GM12878 (cell line): ENCODE data around the gene PRPS1. TPM values are rescaled to one million over a fixed set of nuclear protein-coding genes. Genes with fewer than 3 reads are reported as not detected.
"Not testable (repeated sequence)": the region's sequence is repeated elsewhere in the genome, so short reads cannot be mapped to it uniquely, and the experiment has no call there.

Experiments used
- ATAC-seq: fragments of 200-7000 bp; cut with Tn5 transposase; 3 replicates; pipeline ENCODE4 v1.9.1; 2020; ENCODE audit warnings: mild to moderate bottlenecking, moderate library complexity
- BruUV-seq: library from RNA; stranded (reverse); fragments of 400-500 nt; replicated peaks from 2 replicates; lab custom pipeline; 2021; lab: Mats Ljungman, UMichigan
- CTCF ChIA-PET: fragments of 300-600 bp; sonication (Branson Sonifier 250); formaldehyde crosslinking; extraction: SDS; loops from one replicate; lab custom pipeline; 2021; ENCODE audit warnings: inconsistent platforms; lab: Yijun Ruan, JAX
- POLR2A ChIA-PET: fragments of 350-600 bp; formaldehyde crosslinking; extraction: SDS; loops from one replicate; lab custom pipeline; 2021; ENCODE audit warnings: inconsistent platforms; lab: Charles Lee
- RAD21 ChIA-PET: fragments of 300-600 bp; sonication (Branson Sonifier 250); formaldehyde crosslinking; loops from one replicate; lab custom pipeline; 2023; ENCODE audit warnings: antibody characterized with exemption; ENCODE audit not compliant: unreplicated experiment; lab: Charles Lee
- SMC1A ChIA-PET: fragments of 300-600 bp; sonication (Branson Sonifier 250); formaldehyde crosslinking; loops from one replicate; lab custom pipeline; 2023; ENCODE audit not compliant: unreplicated experiment, uncharacterized antibody; lab: Charles Lee
- DNase-seq: peaks from one replicate; pipeline ENCODE4 v3.0.0-alpha.2; 2011; ENCODE audit warnings: low read depth, low spot score
- FAIRE-seq: peaks from 3 replicates; lab custom pipeline; 2011; peaks lifted over from hg19 to GRCh38; lab: Jason Lieb, UNC
- H2AFZ ChIP-seq: 2 replicates; pipeline ENCODE4 v1.6.0; 2011; ENCODE audit warnings: low read depth, low read length, control low read depth; ENCODE audit not compliant: control insufficient read depth
- H3K27ac ChIP-seq: 2 replicates; pipeline ENCODE4 v1.5.1; 2011; ENCODE audit warnings: control low read depth; ENCODE audit not compliant: control insufficient read depth, insufficient read depth
- H3K27me3 ChIP-seq, 2 experiments: replicated peaks in 1 of 2; 2 replicates each; pipeline versions ENCODE4 v1.6.0 to v1.6.1; 2011; ENCODE audit warnings: low read length in 1 of 2; ENCODE audit not compliant: control insufficient read depth in 2 of 2, insufficient read depth in 2 of 2
- H3K36me3 ChIP-seq, 2 experiments: 2 replicates each; pipeline ENCODE4 v1.5.1; 2011; ENCODE audit warnings: low read length in 1 of 2; ENCODE audit not compliant: control insufficient read depth in 2 of 2, insufficient read depth in 2 of 2
- H3K4me1 ChIP-seq: 2 replicates; pipeline ENCODE4 v1.6.1; 2011; ENCODE audit warnings: mild to moderate bottlenecking, low read length, moderate library complexity, mixed read lengths; ENCODE audit not compliant: control insufficient read depth, insufficient read depth
- H3K4me2 ChIP-seq: 2 replicates; pipeline ENCODE4 v1.6.0; 2011; ENCODE audit warnings: control low read depth; ENCODE audit not compliant: control insufficient read depth, insufficient read depth
- H3K4me3 ChIP-seq: fragments of 200-600 bp; sonication (generic); 2 replicates; pipeline ENCODE4 v1.5.1; 2016
- H3K79me2 ChIP-seq: 2 replicates; pipeline ENCODE4 v1.6.0; 2011; ENCODE audit warnings: low read length; ENCODE audit not compliant: control insufficient read depth, insufficient read depth
- H3K9ac ChIP-seq: 2 replicates; pipeline ENCODE4 v1.8.0; 2011; ENCODE audit warnings: low read length, control low read depth, mixed read lengths; ENCODE audit not compliant: control insufficient read depth, insufficient read depth
- H3K9me3 ChIP-seq: replicated peaks from 3 replicates; pipeline ENCODE4 v1.5.1; 2011; ENCODE audit warnings: mild to moderate bottlenecking, low read length; ENCODE audit not compliant: control insufficient read depth, insufficient read depth
- H4K20me1 ChIP-seq: 2 replicates; pipeline ENCODE4 v1.6.0; 2011; ENCODE audit not compliant: control insufficient read depth, insufficient read depth
- ATF7 ChIP-seq: fragments of 450-650 bp; IDR thresholded peaks from 2 replicates; pipeline ENCODE4 v1.6.1; 2016; ENCODE audit warnings: low read depth, mild to moderate bottlenecking
- BACH1 ChIP-seq: fragments of 450-650 bp; IDR thresholded peaks from 2 replicates; pipeline ENCODE4 v1.6.1; 2017; ENCODE audit warnings: mild to moderate bottlenecking, borderline replicate concordance
- CREM ChIP-seq: IDR thresholded peaks from 2 replicates; pipeline ENCODE4 v1.6.1; 2014; ENCODE audit warnings: antibody characterized with exemption, low read depth
- EGR1 ChIP-seq, 2 experiments: IDR thresholded peaks; 1 replicate in 1 of 2; 2 replicates in 1 of 2; pipeline ENCODE4 v1.6.1; 2011 to 2012; ENCODE audit warnings: low read depth in 2 of 2, low read length in 2 of 2, borderline replicate concordance in 1 of 2, mild to moderate bottlenecking in 1 of 2, moderate library complexity in 1 of 2
- HDGF ChIP-seq: fragments of 450-650 bp; IDR thresholded peaks from 2 replicates; pipeline ENCODE4 v1.6.1; 2016; ENCODE audit warnings: antibody characterized with exemption
- IKZF2 ChIP-seq, 2 experiments: fragments of 450-650 bp; IDR thresholded peaks; 2 replicates each; pipeline ENCODE4 v1.6.1; 2017; ENCODE audit warnings: mild to moderate bottlenecking in 2 of 2, moderate library complexity in 2 of 2
- ZNF622 ChIP-seq: fragments of 450-650 bp; IDR thresholded peaks from 2 replicates; pipeline ENCODE4 v1.6.1; 2017; ENCODE audit warnings: mild to moderate bottlenecking, inconsistent platforms
- ZSCAN29 ChIP-seq: fragments of 450-650 bp; IDR thresholded peaks from 2 replicates; pipeline ENCODE4 v1.6.1; 2017; ENCODE audit warnings: mild to moderate bottlenecking, moderate library complexity
- WGBS: methylation state at CpG from one replicate; pipeline ENCODE4 v1.1.6; 2016; ENCODE audit warnings: low lambda C conversion rate; ENCODE audit not compliant: insufficient replicate concordance, insufficient coverage; ENCODE audit errors: missing lambda C conversion rate; 5-methylcytosine and 5-hydroxymethylcytosine counted together
- in situ Hi-C: fragments of 300-500 bp; cut with MboI; formaldehyde crosslinking; loops from 9 replicates; pipeline ENCODE4 v1.14.3; 2018; ENCODE audit warnings: mixed read lengths
- intact Hi-C: fragments of 100-400 bp; cut with micrococcal nuclease; formaldehyde crosslinking; loops from one replicate; pipeline ENCODE4 v1.14.2; 2022; ENCODE audit not compliant: unreplicated experiment
- polyA plus RNA-seq, 11 experiments: library from polyadenylated mRNA; depleted of rRNA in 4 of 11; unstranded in 6 of 11; stranded (reverse) in 5 of 11; fragments of >200 nt; fragmentation: Nextera tagmentation in 4 of 11; fragmentation: Illumina TruSeq in 1 of 11; extraction: Ambion mirVana in 4 of 11; extraction: Trizol in 1 of 11; gene quantifications; 1 replicate in 1 of 11; 2 replicates in 10 of 11; pipeline versions ENCODE4 v1.2.1 to v1.2.3, GENCODE V29; 2011 to 2016; ENCODE audit warnings: inconsistent platforms in 2 of 11, missing spikeins in 2 of 11, low read depth in 1 of 11
- total RNA-seq, 4 experiments: library from RNA; depleted of rRNA in 3 of 4; stranded (reverse); fragments of >200 nt in 3 of 4; fragmentation: Illumina TruSeq in 1 of 4; extraction: Trizol in 1 of 4; gene quantifications; 2 replicates each; pipeline versions ENCODE4 v1.2.1 to v1.2.3, GENCODE V29; 2013 to 2021
- TF ChIP-seq, protein P1 (sequence below): IDR thresholded peaks from 2 replicates; pipeline ENCODE4 v1.6.1; 2012; ENCODE audit warnings: low read depth, low read length, improper control_type of control experiment
- TF ChIP-seq, protein P2 (sequence below): fragments of 450-650 bp; IDR thresholded peaks from 2 replicates; pipeline ENCODE4 v1.6.1; 2017; ENCODE audit warnings: mild to moderate bottlenecking, moderate library complexity

PRPS1 gene
- total and polyA plus RNA-seq, 10 of the 15 experiments (the other 5 are each of a cell fraction or from before 2014, with no cell fraction given), result 26.5 to 86.5 (median 61.1) TPM

DNA sequence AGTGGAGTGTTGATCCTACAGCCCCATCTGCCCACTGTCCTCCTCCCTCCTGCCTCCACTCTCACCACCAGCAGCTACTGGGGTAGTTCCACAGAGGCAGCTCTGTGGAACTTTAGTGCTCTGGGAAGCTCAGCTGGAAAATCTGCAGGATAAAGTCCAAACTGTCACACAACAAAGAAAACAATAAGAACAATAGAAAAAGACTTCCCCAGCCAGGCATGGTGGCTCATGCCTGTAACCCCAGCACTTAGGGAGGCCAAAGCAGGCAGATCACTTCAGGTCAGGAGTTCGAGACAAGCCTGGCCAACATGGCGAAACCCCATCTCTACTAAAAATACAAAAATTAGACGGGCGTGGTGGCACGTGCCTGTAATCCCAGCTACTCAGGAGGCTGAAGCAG lies 40.4 kb downstream of the PRPS1 start:
- H3K27ac ChIP-seq, ATAC-seq, intact Hi-C loops, FAIRE-seq, H3K9ac ChIP-seq, H3K27me3 ChIP-seq, H3K4me2 ChIP-seq, H4K20me1 ChIP-seq, H2AFZ ChIP-seq, H3K9me3 ChIP-seq, DNase-seq, H3K79me2 ChIP-seq, BruUV-seq, H3K4me1 ChIP-seq, H3K4me3 ChIP-seq, H3K36me3 ChIP-seq: not testable (repeated sequence)
- CTCF ChIA-PET, result interaction anchor here (1.9 to 8.6 kb wide), 3 partner anchors 10 to 108 kb away, joined by 9 to 136 read pairs (median 32); partner anchors contain the start of genes NCBP2L and TSC22D3
- RAD21 ChIA-PET, result interaction anchor here (0.8 to 1.2 kb wide), 3 partner anchors 46 to 108 kb away, joined by 3 to 4 read pairs (median 3); partner anchors contain the start of gene NCBP2L
- POLR2A ChIA-PET, result interaction anchor here (0.7 kb wide), 2 partner anchors 71 to 108 kb away, joined by 3 to 5 read pairs; partner anchors contain the start of gene NCBP2L
- SMC1A ChIA-PET, result interaction anchor here (0.7 to 15.8 kb wide), 7 partner anchors 9 to 109 kb away, joined by 3 to 149 read pairs (median 3); partner anchors contain the start of genes NCBP2L and TSC22D3
- in situ Hi-C loops, result loop anchor here (10.0 kb wide), 1 partner anchor 226 kb away; no protein-coding TSS in a partner anchor
- WGBS, result 3% methylated on average over 5 of the region's 5 CpGs

DNA sequence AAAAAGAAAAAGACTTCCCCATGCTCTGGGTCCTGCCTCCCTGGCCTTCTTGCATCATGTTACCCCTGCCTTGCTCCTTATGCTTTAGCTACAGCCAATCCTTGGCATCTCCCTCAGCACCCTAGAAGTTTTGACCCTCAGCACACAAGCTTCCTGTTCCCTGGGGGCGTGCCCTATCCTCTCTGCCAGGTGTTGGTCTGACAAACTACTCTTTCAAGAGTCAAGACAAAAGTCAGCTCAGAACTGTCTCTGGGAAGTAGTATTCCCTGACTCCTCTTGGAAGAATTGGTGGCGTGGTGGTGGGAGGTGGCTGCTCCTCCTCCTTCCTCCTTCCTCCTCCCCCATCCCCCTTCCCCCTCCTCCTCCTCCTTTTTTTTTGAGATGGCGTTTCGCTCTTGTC lies 41.0 kb downstream of the PRPS1 start:
- Histone ChIP-seq H3K4me2 (no peak overlapping the region), H3K79me2 (no peaks in the 10 kb centered on the region), H3K9me3 (no peaks in the 10 kb centered on the region), H3K9ac (no peak overlapping the region), H3K27ac (no peak overlapping the region), H4K20me1 (no peaks in the 10 kb centered on the region), H3K4me3 (no peak overlapping the region), H3K27me3 (no peaks in the 10 kb centered on the region), H2AFZ (no peak overlapping the region), H3K36me3 (no peaks in the 10 kb centered on the region; a peak in 1 of 4 replicates), H3K4me1 (peaks cover 10% of the 10 kb centered on the region)
- BruUV-seq, result no TSS peak
- WGBS, result 33% methylated on average over 2 of the region's 4 CpGs
- CTCF ChIA-PET, result interaction anchor here (1.9 to 8.6 kb wide), 3 partner anchors 11 to 107 kb away, joined by 9 to 136 read pairs (median 32); partner anchors contain the start of genes NCBP2L and TSC22D3
- intact Hi-C loops, result no loop called here
- ATAC-seq, result no peak
- DNase-seq, result no peak
- in situ Hi-C loops, result loop anchor here (10.0 kb wide), 1 partner anchor 226 kb away; no protein-coding TSS in a partner anchor
- no peak for FAIRE-seq
- RAD21 ChIA-PET, result interaction anchor here (0.7 to 1.2 kb wide), 4 partner anchors 30 to 108 kb away, joined by 3 to 4 read pairs (median 3); partner anchors contain the start of gene NCBP2L
- SMC1A ChIA-PET, result interaction anchor here (1.3 to 15.8 kb wide), 6 partner anchors 9 to 109 kb away, joined by 3 to 149 read pairs (median 4); partner anchors contain the start of genes NCBP2L and TSC22D3
- POLR2A ChIA-PET, result interaction anchor here (0.7 kb wide), 1 partner anchor 70 kb away, joined by 5 read pairs; no protein-coding TSS in a partner anchor
- TF ChIP-seq CREM (no peak), ZNF622 (no peak), EGR1 (IDR thresholded peaks at IDR 0.05; ENCODE audit: borderline replicate concordance in 1 of 2, low read depth in 2 of 2, low read length in 2 of 2) (no peak), IKZF2 (IDR thresholded peaks at IDR 0.05) (no peak), ZSCAN29 (no peak), BACH1 (no peak), ATF7 (no peak), HDGF (no peak)
- TF ChIP-seq, protein P1, sequence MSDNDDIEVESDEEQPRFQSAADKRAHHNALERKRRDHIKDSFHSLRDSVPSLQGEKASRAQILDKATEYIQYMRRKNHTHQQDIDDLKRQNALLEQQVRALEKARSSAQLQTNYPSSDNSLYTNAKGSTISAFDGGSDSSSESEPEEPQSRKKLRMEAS, result no peak
- TF ChIP-seq, protein P2, sequence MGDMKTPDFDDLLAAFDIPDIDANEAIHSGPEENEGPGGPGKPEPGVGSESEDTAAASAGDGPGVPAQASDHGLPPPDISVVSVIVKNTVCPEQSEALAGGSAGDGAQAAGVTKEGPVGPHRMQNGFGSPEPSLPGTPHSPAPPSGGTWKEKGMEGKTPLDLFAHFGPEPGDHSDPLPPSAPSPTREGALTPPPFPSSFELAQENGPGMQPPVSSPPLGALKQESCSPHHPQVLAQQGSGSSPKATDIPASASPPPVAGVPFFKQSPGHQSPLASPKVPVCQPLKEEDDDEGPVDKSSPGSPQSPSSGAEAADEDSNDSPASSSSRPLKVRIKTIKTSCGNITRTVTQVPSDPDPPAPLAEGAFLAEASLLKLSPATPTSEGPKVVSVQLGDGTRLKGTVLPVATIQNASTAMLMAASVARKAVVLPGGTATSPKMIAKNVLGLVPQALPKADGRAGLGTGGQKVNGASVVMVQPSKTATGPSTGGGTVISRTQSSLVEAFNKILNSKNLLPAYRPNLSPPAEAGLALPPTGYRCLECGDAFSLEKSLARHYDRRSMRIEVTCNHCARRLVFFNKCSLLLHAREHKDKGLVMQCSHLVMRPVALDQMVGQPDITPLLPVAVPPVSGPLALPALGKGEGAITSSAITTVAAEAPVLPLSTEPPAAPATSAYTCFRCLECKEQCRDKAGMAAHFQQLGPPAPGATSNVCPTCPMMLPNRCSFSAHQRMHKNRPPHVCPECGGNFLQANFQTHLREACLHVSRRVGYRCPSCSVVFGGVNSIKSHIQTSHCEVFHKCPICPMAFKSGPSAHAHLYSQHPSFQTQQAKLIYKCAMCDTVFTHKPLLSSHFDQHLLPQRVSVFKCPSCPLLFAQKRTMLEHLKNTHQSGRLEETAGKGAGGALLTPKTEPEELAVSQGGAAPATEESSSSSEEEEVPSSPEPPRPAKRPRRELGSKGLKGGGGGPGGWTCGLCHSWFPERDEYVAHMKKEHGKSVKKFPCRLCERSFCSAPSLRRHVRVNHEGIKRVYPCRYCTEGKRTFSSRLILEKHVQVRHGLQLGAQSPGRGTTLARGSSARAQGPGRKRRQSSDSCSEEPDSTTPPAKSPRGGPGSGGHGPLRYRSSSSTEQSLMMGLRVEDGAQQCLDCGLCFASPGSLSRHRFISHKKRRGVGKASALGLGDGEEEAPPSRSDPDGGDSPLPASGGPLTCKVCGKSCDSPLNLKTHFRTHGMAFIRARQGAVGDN, result no peak
